Nephron (organoid): ENCODE data around the gene ALKBH3.
A peak's percentile ranks its signal among the peaks of the same experiment; 100 is the strongest.

ENCODE experiments used
- H3K27ac Mint-ChIP-seq, 3 experiments: 2 replicates each; pipeline ENCODE4 v1.8.0; 2020; ENCODE audit warnings: mixed read lengths in 3 of 3, mild to moderate bottlenecking in 2 of 3, moderate library complexity in 1 of 3
- H3K27me3 Mint-ChIP-seq: 2 replicates; pipeline ENCODE4 v1.8.0; 2021; ENCODE audit warnings: low read depth, mild to moderate bottlenecking, moderate library complexity, mixed read lengths
- H3K36me3 Mint-ChIP-seq: 2 replicates; pipeline ENCODE4 v1.8.0; 2020; ENCODE audit warnings: low read depth, mixed read lengths
- H3K4me1 Mint-ChIP-seq: 2 replicates; pipeline ENCODE4 v1.8.0; 2020; ENCODE audit warnings: mixed read lengths
- H3K4me3 Mint-ChIP-seq, 3 experiments: 2 replicates each; pipeline ENCODE4 v1.8.0; 2020; ENCODE audit warnings: mild to moderate bottlenecking in 3 of 3, mixed read lengths in 3 of 3, moderate library complexity in 2 of 3
- H3K9me3 Mint-ChIP-seq: 2 replicates; pipeline ENCODE4 v1.8.0; 2020; ENCODE audit warnings: mixed read lengths
- TF ChIP-seq, protein P1 (sequence below), 3 experiments: fragments of 200-600 bp; sonication (generic); IDR thresholded peaks; one replicate each; pipeline ENCODE4 v1.5.0; 2021; ENCODE audit warnings: antibody characterized with exemption in 3 of 3; ENCODE audit not compliant: unreplicated experiment in 3 of 3

ALKBH3 gene

DNA sequence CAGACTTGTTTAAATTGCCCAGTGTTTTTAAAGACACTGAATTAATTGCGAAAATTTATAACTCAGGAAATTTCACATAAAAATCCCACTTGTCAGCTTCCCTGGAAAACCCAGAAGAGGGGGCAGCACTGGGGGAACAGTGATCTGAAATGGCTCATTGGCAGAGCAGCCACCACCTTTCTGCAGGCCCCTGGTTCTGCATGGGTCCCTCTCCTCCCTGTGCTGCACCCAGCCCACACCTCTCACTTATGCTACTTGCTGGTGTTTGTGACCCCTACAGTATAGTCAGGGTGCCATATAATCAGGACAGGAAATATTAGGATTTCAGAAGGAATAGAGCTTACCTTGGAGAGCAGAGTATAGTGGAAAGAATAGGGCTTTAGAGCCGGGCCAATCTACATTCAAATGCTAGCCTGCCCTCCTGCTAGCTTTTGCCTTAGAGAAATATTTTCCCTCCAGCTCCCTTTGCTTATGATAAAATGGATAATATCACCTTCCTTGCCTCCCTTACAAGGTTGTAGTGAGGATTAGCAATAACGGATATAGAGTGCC, 33.3 kb downstream of the ALKBH3 start:
- H3K36me3 Mint-ChIP-seq: peaks cover 34% of the 10 kb centered on the region

DNA sequence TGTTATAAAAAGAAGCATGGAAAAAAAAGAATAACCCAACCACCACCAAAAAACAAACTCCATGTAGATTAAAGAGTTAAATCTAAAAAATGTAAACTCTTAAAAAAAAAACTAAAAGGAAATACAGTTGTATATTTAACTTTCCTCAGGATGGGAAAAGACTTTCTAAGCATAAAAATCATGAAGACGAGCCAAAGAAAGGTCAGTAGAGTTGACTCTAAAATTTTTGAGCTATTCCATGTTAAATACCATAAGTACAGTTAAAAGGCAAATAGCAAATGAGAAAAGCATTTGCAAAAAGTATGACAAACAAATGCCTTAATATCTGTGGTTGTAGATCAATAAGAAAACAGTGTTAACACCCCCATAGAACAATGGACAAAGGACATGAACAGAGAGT, 33.8 kb downstream of the ALKBH3 start:
- Mint-ChIP-seq H3K36me3 (peaks cover 37% of the 10 kb centered on the region), H3K9me3 (no peaks in the 10 kb centered on the region), H3K27ac (peak overlapping the region; percentile 84 to 98 (median 97)), H3K27me3 (no peaks in the 10 kb centered on the region), H3K4me1 (peaks cover 44% of the 10 kb centered on the region), H3K4me3 (peak overlapping the region in 2 of 3 experiments; percentile 29 to 75)
- TF ChIP-seq, protein P1, sequence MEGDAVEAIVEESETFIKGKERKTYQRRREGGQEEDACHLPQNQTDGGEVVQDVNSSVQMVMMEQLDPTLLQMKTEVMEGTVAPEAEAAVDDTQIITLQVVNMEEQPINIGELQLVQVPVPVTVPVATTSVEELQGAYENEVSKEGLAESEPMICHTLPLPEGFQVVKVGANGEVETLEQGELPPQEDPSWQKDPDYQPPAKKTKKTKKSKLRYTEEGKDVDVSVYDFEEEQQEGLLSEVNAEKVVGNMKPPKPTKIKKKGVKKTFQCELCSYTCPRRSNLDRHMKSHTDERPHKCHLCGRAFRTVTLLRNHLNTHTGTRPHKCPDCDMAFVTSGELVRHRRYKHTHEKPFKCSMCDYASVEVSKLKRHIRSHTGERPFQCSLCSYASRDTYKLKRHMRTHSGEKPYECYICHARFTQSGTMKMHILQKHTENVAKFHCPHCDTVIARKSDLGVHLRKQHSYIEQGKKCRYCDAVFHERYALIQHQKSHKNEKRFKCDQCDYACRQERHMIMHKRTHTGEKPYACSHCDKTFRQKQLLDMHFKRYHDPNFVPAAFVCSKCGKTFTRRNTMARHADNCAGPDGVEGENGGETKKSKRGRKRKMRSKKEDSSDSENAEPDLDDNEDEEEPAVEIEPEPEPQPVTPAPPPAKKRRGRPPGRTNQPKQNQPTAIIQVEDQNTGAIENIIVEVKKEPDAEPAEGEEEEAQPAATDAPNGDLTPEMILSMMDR (IDR thresholded peaks at IDR 0.05; ENCODE audit: unreplicated experiment in 3 of 3): no peak

More for the DNA sequence above, 33.3 kb downstream of the ALKBH3 start:
- H3K4me3 Mint-ChIP-seq: no peak overlapping the region
- H3K9me3 Mint-ChIP-seq: no peaks in the 10 kb centered on the region
- TF ChIP-seq, protein P1 (IDR thresholded peaks at IDR 0.05; ENCODE audit: unreplicated experiment in 3 of 3): no peak
- H3K4me1 Mint-ChIP-seq: peaks cover 46% of the 10 kb centered on the region
- peak overlapping the region; percentile 84 to 98 (median 97) for H3K27ac Mint-ChIP-seq
- no peaks in the 10 kb centered on the region for H3K27me3 Mint-ChIP-seq

DNA sequence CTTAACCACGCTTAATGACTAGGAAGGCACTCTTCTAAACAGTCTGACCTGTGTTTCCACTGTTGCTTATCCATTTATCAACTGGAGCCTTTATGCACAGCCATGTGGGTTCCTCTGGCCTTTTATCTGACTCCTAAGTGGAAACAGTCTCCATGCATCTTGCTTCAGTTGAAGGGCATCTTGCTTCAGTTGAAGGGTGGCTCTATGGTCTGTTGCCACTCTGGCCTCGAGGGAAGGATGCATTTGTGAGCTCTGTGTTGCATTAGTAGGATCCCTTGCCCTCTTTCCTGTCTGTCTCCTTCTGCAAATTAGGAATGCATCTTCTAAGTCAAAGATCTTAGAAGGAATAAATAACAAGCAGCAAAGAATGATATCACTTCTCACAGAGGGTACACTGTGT, 36.0 kb downstream of the ALKBH3 start:
- H3K9me3 Mint-ChIP-seq: no peaks in the 10 kb centered on the region
- H3K27ac Mint-ChIP-seq: peak overlapping the region in 2 of 3 experiments; percentile 85 to 98
- peaks cover 60% of the 10 kb centered on the region for H3K4me1 Mint-ChIP-seq
- no peak overlapping the region for H3K4me3 Mint-ChIP-seq
- peaks cover 38% of the 10 kb centered on the region for H3K36me3 Mint-ChIP-seq
- no peaks in the 10 kb centered on the region for H3K27me3 Mint-ChIP-seq
- TF ChIP-seq, protein P1 (IDR thresholded peaks at IDR 0.05; ENCODE audit: unreplicated experiment in 3 of 3): no peak

DNA sequence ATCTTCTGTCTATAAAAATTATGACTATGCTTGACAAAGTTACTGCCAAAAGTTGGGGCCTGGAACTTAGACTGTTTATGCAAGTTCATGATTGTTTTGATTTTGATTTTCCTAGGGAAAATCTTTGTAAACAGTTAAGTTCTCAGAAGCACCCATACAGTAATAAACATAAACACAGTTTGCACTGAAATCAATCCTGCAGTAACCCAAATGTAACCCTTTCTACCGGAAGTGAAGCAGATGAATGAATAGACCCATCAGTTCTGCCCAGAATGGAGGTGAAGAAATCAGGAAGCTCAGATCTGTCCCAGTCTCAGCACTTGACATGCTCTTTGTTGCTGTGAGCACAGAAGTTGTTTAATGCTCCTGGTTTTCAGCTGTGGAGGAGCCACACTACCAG, 37.2 kb downstream of the ALKBH3 start:
- H3K4me3 Mint-ChIP-seq: no peak overlapping the region
- no peaks in the 10 kb centered on the region for H3K27me3 Mint-ChIP-seq
- peaks cover 68% of the 10 kb centered on the region for H3K4me1 Mint-ChIP-seq
- H3K36me3 Mint-ChIP-seq: peaks cover 36% of the 10 kb centered on the region
- TF ChIP-seq, protein P1 (IDR thresholded peaks at IDR 0.05; ENCODE audit: unreplicated experiment in 3 of 3): no peak
- H3K9me3 Mint-ChIP-seq: no peaks in the 10 kb centered on the region
- peak overlapping the region; percentile 16 to 98 (median 85) for H3K27ac Mint-ChIP-seq

DNA sequence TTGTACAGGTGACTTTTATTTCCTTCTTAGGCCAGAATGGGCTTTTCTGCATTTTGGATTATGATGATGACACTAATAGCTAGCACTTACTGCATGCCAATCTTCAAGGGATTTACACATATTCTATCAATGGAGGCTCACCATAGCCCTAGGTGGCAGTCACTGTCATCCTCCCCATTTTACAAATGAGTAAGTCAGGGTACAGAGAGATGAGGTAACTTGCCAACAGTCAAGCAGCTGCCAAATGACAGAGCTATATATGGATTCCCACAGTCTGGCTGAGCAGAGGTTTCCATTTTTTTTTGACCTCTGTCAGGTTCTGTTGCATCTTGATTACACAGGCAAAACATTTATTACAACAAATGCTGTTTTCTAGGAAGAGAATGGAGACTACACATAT, 38.0 kb downstream of the ALKBH3 start:
- TF ChIP-seq, protein P1 (IDR thresholded peaks at IDR 0.05; ENCODE audit: unreplicated experiment in 3 of 3): no peak
- H3K27me3 Mint-ChIP-seq: no peaks in the 10 kb centered on the region
- no peak overlapping the region for H3K4me3 Mint-ChIP-seq
- peaks cover 36% of the 10 kb centered on the region for H3K36me3 Mint-ChIP-seq
- peaks cover 76% of the 10 kb centered on the region for H3K4me1 Mint-ChIP-seq
- H3K9me3 Mint-ChIP-seq: no peaks in the 10 kb centered on the region
- H3K27ac Mint-ChIP-seq: peak overlapping the region in 2 of 3 experiments; percentile 85 to 98
